HAP-1 (cell line): ENCODE data around the gene LYSET.
"Not testable (repeated sequence)": the region's sequence is repeated elsewhere in the genome, so short reads cannot be mapped to it uniquely, and the experiment has no call there.

ENCODE experiments used
- DNase-seq, 2 experiments: peaks; one replicate each; pipeline ENCODE4 v3.0.0-alpha.2; 2016 to 2020; ENCODE audit warnings: low spot score in 2 of 2
- H3K27me3 ChIP-seq: fragments of 250-450 bp; sonication (Bioruptor Pico); 2 replicates; pipeline ENCODE4 v1.5.1; 2020; ENCODE audit warnings: low read depth, mild to moderate bottlenecking, moderate library complexity
- H3K36me3 ChIP-seq: fragments of 250-450 bp; sonication (Bioruptor Pico); replicated peaks from 2 replicates; pipeline ENCODE4 v1.5.1; 2020; ENCODE audit warnings: mild to moderate bottlenecking
- H3K4me1 ChIP-seq: fragments of 250-450 bp; sonication (Bioruptor Pico); 2 replicates; pipeline ENCODE4 v1.5.1; 2020; ENCODE audit warnings: mild to moderate bottlenecking
- H3K4me3 ChIP-seq: fragments of 250-450 bp; sonication (Bioruptor Pico); 2 replicates; pipeline ENCODE4 v1.5.1; 2020; ENCODE audit warnings: mild to moderate bottlenecking, moderate library complexity
- H3K9me3 ChIP-seq: fragments of 250-450 bp; sonication (Bioruptor Pico); 2 replicates; pipeline ENCODE4 v1.5.1; 2020; ENCODE audit warnings: mild to moderate bottlenecking, moderate library complexity
- in situ Hi-C: fragments of 300-500 bp; cut with MboI; formaldehyde crosslinking; loops from 3 replicates; pipeline ENCODE4 v1.14.3; 2020; ENCODE audit warnings: low sequenced_read_pairs, inconsistent platforms, mixed read lengths

Gene LYSET

GRCh38 chr14:93158349-93158748, 26.8 kb upstream of the LYSET start:
- H3K9me3 ChIP-seq, in situ Hi-C loops, H3K4me3 ChIP-seq, H3K36me3 ChIP-seq, DNase-seq, H3K4me1 ChIP-seq, H3K27me3 ChIP-seq: not testable (repeated sequence)

DNA sequence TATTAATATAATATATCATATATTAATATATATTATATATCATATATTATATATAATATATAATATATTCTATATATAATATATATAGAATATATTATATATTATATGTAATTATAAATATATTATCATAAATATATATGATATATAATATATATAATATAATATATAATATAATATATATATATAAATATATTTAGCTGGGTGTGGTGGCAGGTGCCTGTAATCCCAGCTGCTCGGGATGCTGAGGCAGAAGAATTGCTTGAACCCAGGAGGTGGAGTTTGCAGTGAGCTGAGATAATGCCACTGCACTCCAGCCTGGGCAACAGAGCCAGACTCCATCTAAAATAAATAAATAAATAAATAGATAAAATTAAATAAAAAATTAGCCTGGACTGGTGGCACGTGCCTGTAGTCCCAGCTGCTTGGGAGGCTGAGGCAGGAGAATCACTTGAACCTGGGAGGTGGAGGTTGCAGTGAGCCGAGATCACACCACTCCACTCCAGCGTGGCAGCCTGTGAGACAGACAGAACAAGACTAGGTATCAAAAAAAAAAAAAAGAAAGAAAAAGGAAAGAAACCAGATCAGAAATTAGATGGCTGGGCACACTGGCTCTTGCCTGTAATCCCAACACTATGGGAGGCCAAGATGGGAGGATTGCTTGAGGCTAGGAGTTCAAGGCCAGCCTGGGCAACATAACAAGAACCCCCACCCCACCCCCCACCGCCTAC, 25.3 kb upstream of the LYSET start:
- DNase-seq, H3K9me3 ChIP-seq, H3K4me3 ChIP-seq, H3K27me3 ChIP-seq, H3K36me3 ChIP-seq, in situ Hi-C loops, H3K4me1 ChIP-seq: not testable (repeated sequence)

DNA sequence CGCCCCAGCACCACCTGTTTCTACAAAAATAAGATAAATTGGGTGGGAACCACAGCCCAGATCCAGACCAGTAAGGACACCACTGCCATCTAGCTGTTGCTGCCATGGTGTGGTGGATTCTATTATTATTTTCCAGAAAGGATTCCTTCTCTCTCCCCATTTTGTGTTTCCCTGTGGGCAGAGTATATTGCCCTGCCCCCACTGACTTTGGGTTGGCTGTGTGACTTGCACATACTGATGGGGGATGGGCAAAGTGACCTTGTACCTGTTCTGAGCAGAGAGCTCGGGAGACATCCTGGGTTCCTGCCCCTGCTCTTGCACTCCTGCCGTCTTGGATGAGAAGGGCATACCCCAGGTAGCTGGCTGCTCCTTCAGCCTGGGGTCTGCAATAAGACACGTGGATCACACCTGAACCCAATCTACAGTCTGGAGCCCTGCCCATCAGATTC, 24.7 kb upstream of the LYSET start:
- peak in 1 of 2 experiments; percentile 34 for DNase-seq
- Histone ChIP-seq H3K36me3 (no peaks in the 10 kb centered on the region), H3K4me1 (no peaks in the 10 kb centered on the region), H3K9me3 (no peaks in the 10 kb centered on the region), H3K4me3 (no peak overlapping the region), H3K27me3 (no peaks in the 10 kb centered on the region)
- in situ Hi-C loops = no loop called here

GRCh38 chr14:93161411-93161940, 23.6 kb upstream of the LYSET start:
- no peak overlapping the region for H3K4me3 ChIP-seq
- no peaks in the 10 kb centered on the region for H3K4me1 ChIP-seq
- no peaks in the 10 kb centered on the region for H3K27me3 ChIP-seq
- in situ Hi-C loops = no loop called here
- DNase-seq = no peak
- no peaks in the 10 kb centered on the region for H3K9me3 ChIP-seq
- H3K36me3 ChIP-seq = no peaks in the 10 kb centered on the region

- H3K9me3 ChIP-seq = no peaks in the 10 kb centered on the region
- in situ Hi-C loops = no loop called here
- H3K4me1 ChIP-seq = no peaks in the 10 kb centered on the region
- no peak for DNase-seq
- H3K4me3 ChIP-seq = no peak overlapping the region
- no peaks in the 10 kb centered on the region for H3K27me3 ChIP-seq
- no peaks in the 10 kb centered on the region for H3K36me3 ChIP-seq
Measured at GRCh38 chr14:93163564-93163963, 21.6 kb upstream of the LYSET start.

- DNase-seq, H3K36me3 ChIP-seq, H3K4me3 ChIP-seq, in situ Hi-C loops, H3K4me1 ChIP-seq, H3K27me3 ChIP-seq, H3K9me3 ChIP-seq: not testable (repeated sequence)
Measured at GRCh38 chr14:93165271-93166265, 19.5 kb upstream of the LYSET start.

GRCh38 chr14:93168610-93169009, 16.5 kb upstream of the LYSET start:
- H3K27me3 ChIP-seq, H3K36me3 ChIP-seq, in situ Hi-C loops, H3K4me3 ChIP-seq, H3K4me1 ChIP-seq, DNase-seq, H3K9me3 ChIP-seq: not testable (repeated sequence)

DNA sequence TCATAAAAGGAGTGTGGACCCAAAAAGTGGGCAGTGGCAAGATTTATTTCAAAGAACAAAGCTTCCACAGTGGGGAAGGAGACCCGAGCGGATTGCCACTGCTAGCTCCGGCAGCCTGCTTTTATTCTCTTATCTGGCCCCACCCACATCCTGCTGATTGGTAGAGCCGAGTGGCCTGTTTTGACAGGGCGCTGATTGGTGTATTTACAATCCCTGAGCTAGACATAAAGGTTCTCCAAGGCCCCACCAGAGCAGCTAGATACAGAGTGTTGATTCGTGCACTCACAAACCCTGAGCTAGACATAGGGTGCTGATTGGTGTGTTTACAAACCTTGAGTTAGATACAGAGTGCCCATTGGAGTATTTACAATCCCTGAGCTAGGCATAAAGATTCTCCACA, 15.5 kb upstream of the LYSET start:
- H3K9me3 ChIP-seq, H3K36me3 ChIP-seq, DNase-seq, in situ Hi-C loops, H3K4me3 ChIP-seq, H3K4me1 ChIP-seq, H3K27me3 ChIP-seq: not testable (repeated sequence)

- H3K27me3 ChIP-seq, DNase-seq, H3K36me3 ChIP-seq, H3K9me3 ChIP-seq, H3K4me3 ChIP-seq, in situ Hi-C loops, H3K4me1 ChIP-seq: not testable (repeated sequence)
Measured at GRCh38 chr14:93170141-93170540, 15.0 kb upstream of the LYSET start.

GRCh38 chr14:93171376-93171775, 13.7 kb upstream of the LYSET start:
- Histone ChIP-seq H3K36me3 (no peaks in the 10 kb centered on the region), H3K4me1 (no peaks in the 10 kb centered on the region), H3K4me3 (no peak overlapping the region), H3K9me3 (no peaks in the 10 kb centered on the region), H3K27me3 (no peaks in the 10 kb centered on the region)
- no peak for DNase-seq
- in situ Hi-C loops = no loop called here

GRCh38 chr14:93173943-93174395, 11.1 kb upstream of the LYSET start:
- Histone ChIP-seq H3K27me3 (no peaks in the 10 kb centered on the region), H3K4me3 (no peak overlapping the region), H3K4me1 (no peaks in the 10 kb centered on the region), H3K9me3 (no peaks in the 10 kb centered on the region), H3K36me3 (no peaks in the 10 kb centered on the region)
- in situ Hi-C loops = no loop called here
- DNase-seq = no peak

DNA sequence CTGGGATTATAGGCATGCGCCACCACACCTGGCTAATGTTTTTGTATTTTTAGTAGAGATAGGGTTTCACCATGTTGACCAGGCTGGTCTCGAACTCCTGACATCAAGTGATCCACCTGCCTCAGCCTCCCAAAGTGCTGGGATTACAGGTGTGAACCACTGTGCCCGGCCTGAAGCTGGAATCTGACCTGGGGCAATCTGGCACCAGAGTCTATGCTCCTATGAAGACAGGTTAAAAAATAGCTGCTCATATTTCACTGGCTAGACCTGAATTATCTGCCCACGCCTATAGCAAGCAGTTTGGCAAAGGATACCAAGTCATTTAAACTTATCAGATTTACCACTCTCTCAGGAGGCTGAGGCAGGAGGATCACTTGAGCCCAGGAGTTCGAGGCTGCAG, 10.4 kb upstream of the LYSET start:
- in situ Hi-C loops, H3K4me1 ChIP-seq, DNase-seq, H3K36me3 ChIP-seq, H3K27me3 ChIP-seq, H3K9me3 ChIP-seq, H3K4me3 ChIP-seq: not testable (repeated sequence)

- in situ Hi-C loops = no loop called here
- no peaks in the 10 kb centered on the region for H3K9me3 ChIP-seq
- no peaks in the 10 kb centered on the region for H3K4me1 ChIP-seq
- no peak for DNase-seq
- H3K36me3 ChIP-seq = no peaks in the 10 kb centered on the region
- no peak overlapping the region for H3K4me3 ChIP-seq
- H3K27me3 ChIP-seq = no peaks in the 10 kb centered on the region
Measured at GRCh38 chr14:93175492-93175891, 9.6 kb upstream of the LYSET start.
